Progenitor cell of endocrine pancreas (in vitro differentiated cells): Measurements from ENCODE around the gene RARRES1. TPM values are rescaled to one million over a fixed set of nuclear protein-coding genes. Genes with fewer than 3 reads are reported as not detected.

Experiments used
- DNase-seq: peaks from one replicate; pipeline ENCODE4 v3.0.0; 2021; ENCODE audit warnings: low spot score; ENCODE audit not compliant: unreplicated experiment
- H3K27ac Mint-ChIP-seq: 2 replicates; pipeline ENCODE4 v1.8.0; 2021; ENCODE audit warnings: mild to moderate bottlenecking, moderate library complexity, mixed read lengths
- H3K27me3 Mint-ChIP-seq: 2 replicates; pipeline ENCODE4 v1.8.0; 2021; ENCODE audit warnings: mixed read lengths
- H3K36me3 Mint-ChIP-seq: 2 replicates; pipeline ENCODE4 v1.8.0; 2022; ENCODE audit warnings: mixed read lengths; ENCODE audit not compliant: insufficient read depth
- H3K4me1 Mint-ChIP-seq: 2 replicates; pipeline ENCODE4 v1.8.0; 2021; ENCODE audit warnings: low read depth, mixed read lengths
- H3K4me3 Mint-ChIP-seq: 2 replicates; pipeline ENCODE4 v1.8.0; 2021; ENCODE audit warnings: low read depth, mild to moderate bottlenecking, moderate library complexity, mixed read lengths
- H3K9me3 Mint-ChIP-seq: 2 replicates; pipeline ENCODE4 v1.8.0; 2021; ENCODE audit warnings: low read depth, mixed read lengths
- CTCF ChIP-seq: fragments of 200-600 bp; sonication (generic); IDR thresholded peaks from one replicate; pipeline ENCODE4 v1.5.0; 2021; ENCODE audit warnings: antibody characterized with exemption, mild to moderate bottlenecking; ENCODE audit not compliant: unreplicated experiment
- total RNA-seq: library from RNA; stranded (reverse); gene quantifications from 2 replicates; pipeline ENCODE4 v1.2.1, GENCODE V29; 2021

RARRES1 gene
- total RNA-seq, 1 donor from 2014 or later, result 3.3 TPM

GRCh38 chr3:158722108-158722507, 10.1 kb downstream of the RARRES1 start:
- Mint-ChIP-seq H3K4me3 (no peak overlapping the region), H3K27ac (no peak overlapping the region), H3K9me3 (no peaks in the 10 kb centered on the region), H3K27me3 (no peaks in the 10 kb centered on the region), H3K36me3 (peaks cover 6% of the 10 kb centered on the region), H3K4me1 (peaks cover 3% of the 10 kb centered on the region)
- DNase-seq, result no peak
- TF ChIP-seq CTCF, result no peak

GRCh38 chr3:158718490-158719170, 13.6 kb downstream of the RARRES1 start:
- Mint-ChIP-seq H3K27me3 (no peaks in the 10 kb centered on the region), H3K4me3 (no peak overlapping the region), H3K4me1 (peaks cover 3% of the 10 kb centered on the region), H3K36me3 (peaks cover 6% of the 10 kb centered on the region), H3K9me3 (no peaks in the 10 kb centered on the region), H3K27ac (no peak overlapping the region)
- DNase-seq, result no peak
- TF ChIP-seq CTCF, result no peak

GRCh38 chr3:158717576-158717975, 14.7 kb downstream of the RARRES1 start:
- H3K27me3 Mint-ChIP-seq, result no peaks in the 10 kb centered on the region
- H3K9me3 Mint-ChIP-seq, result no peaks in the 10 kb centered on the region
- no peak overlapping the region for H3K4me3 Mint-ChIP-seq
- no peak for TF ChIP-seq CTCF
- H3K4me1 Mint-ChIP-seq, result no peaks in the 10 kb centered on the region
- H3K27ac Mint-ChIP-seq, result no peak overlapping the region
- no peak for DNase-seq
- H3K36me3 Mint-ChIP-seq, result peaks cover 3% of the 10 kb centered on the region

- DNase-seq, result no peak
- Mint-ChIP-seq H3K9me3 (no peaks in the 10 kb centered on the region), H3K27me3 (no peaks in the 10 kb centered on the region), H3K27ac (no peak overlapping the region), H3K4me3 (no peak overlapping the region), H3K36me3 (peaks cover 7% of the 10 kb centered on the region), H3K4me1 (no peaks in the 10 kb centered on the region)
- no peak for TF ChIP-seq CTCF
Measured at GRCh38 chr3:158713094-158713499, 19.2 kb downstream of the RARRES1 start.

GRCh38 chr3:158712443-158712842, 19.8 kb downstream of the RARRES1 start:
- Mint-ChIP-seq H3K4me3 (no peak overlapping the region), H3K4me1 (no peaks in the 10 kb centered on the region), H3K9me3 (no peaks in the 10 kb centered on the region), H3K27ac (no peak overlapping the region), H3K27me3 (no peaks in the 10 kb centered on the region), H3K36me3 (peaks cover 7% of the 10 kb centered on the region)
- no peak for TF ChIP-seq CTCF
- DNase-seq, result no peak
